IPS-NIHi11 (cell line): Measurements from ENCODE around the gene GPR39.

ENCODE experiments used
- DNase-seq: peaks from one replicate; pipeline ENCODE4 v3.0.0; 2012; ENCODE audit warnings: mixed read lengths, low spot score

Gene GPR39

DNA sequence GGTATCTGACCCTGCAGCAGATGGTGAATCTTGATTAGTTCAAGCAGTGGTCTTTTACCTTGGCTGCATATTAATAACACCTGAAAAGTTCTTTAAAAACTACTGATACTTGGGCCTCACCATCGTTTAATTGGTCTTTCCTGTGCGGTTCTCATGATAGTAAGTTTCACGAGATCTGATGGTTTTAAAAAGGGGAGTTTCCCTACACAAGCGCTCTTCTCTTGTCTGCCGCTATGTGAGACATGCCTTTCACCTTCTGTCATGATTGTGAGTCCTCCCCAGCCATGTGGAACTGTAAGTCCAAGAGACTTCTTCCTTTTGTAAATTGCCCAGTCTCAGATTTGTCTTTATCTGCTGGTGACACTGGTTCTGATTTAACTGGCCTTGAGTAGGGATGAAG is 151.1 kb downstream of the GPR39 start:
- DNase-seq: no peak

DNA sequence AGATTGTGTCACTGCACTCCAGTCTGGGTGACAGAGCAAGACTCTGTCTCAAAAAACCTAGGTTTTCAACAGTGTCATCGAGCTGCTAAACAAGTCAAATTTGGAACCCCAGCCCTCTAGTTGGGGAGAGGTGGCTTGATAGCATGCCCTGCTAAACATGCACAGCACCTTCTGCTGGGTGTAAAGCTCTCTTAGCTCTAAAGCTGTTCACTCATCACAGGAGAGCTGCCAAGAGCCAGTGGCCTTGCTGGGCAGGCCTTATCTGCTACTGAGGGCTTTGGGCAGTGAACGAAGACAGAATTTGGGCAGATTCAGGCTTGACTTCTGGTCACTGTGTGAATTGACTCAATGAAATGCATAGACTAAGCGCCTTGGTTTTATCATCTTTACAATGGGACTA is 152.1 kb downstream of the GPR39 start:
- no peak for DNase-seq

DNA sequence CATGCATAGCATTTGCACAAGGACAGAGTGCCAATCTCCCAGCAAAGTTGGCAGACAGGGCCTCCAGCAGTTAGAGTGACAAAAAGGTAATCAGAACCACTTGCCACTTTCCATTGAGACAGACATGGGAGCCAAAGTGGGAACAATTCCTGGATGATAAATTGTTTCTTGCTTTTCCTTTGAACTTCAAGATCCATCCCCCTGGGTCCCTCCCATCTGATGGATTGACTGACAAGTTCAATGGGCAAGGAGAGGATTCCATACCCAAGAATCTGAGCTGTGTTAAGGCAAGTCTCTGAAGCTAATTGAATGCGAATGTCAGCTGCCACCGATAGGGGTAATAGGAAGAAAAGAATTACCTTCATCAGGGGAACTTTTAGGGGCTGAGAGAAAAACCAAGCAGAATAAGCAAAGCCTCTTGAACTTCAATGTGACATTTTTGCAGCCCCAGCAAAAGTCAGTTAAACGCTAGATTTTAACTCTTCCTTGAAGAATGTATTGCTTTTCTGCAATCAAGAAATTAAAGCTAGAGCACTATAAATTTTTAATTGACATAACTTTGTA is 156.9 kb downstream of the GPR39 start:
- DNase-seq: no peak

DNA sequence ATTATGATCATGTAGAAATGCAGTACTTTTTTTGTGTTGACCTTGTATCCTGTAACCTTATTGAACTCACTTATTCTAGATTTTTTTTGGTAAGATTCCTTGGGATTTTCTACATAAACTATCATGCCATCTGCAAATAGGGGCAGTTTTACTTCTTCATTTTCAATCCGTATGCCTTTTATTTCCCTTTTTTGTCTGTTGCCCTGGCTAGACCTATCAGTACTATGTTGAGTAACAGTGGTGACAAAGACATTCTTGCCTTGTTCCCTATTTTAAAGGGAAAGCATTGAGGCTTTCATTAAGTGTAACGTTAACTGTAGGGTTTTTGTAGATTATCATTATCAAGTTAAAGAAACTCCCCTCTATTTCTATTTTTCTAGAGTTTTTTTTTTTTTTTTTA is 161.1 kb downstream of the GPR39 start:
- DNase-seq: no peak

DNA sequence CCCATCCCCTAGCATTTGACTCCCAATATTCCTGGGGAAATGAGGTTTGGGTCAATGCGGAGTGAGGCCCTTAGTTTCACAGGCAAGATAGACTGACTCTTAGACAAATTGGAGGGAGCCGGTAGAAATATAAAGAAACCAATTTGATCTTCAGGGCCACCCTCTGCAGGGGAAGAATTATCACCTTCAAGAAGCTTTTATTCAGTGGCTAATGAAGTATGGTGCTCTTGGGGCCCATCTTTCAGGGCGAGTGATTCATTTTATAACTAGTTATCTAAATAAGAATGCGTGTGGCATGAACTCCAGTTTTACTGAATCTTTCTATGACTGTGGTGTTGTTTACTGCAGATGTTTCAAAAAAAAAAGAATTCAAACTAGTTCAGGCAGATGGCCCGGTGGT is 165.0 kb downstream of the GPR39 start:
- DNase-seq: no peak

DNA sequence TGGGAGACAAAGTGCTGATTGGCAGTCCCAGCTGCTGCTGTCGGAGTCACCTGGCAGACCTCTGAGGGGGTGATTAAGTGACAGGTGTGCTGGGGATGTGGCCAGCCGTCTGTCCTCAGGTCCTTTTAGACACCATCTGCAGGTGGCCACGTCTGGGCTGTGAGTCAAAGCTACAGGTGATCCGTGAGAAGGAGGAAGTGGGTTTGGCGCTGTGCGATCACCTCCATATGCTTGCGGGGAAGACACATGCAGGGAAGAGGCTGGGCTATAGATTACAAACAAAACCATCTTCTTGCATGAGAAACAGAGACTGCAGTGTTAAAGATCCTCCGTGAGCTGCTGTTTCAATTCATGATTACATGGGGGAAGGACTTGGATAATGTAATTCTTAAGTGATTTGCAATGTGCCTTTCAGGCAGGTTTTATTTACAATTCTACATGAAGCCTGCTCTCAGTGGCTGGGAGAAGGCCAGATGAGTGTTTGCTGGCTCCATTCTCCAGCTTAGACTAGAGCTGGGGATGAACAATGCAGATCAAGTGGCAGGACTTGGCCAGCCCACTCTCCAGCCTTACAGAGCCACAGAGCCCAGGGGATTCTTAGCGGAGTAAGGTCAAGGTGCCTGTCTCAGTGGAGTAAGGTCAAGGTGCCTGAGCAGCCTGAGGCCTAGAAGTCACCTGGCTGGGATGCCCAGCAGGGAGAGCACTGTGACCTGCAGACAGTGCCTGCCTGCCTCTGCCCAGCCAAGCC is 165.6 kb downstream of the GPR39 start:
- DNase-seq: no peak

DNA sequence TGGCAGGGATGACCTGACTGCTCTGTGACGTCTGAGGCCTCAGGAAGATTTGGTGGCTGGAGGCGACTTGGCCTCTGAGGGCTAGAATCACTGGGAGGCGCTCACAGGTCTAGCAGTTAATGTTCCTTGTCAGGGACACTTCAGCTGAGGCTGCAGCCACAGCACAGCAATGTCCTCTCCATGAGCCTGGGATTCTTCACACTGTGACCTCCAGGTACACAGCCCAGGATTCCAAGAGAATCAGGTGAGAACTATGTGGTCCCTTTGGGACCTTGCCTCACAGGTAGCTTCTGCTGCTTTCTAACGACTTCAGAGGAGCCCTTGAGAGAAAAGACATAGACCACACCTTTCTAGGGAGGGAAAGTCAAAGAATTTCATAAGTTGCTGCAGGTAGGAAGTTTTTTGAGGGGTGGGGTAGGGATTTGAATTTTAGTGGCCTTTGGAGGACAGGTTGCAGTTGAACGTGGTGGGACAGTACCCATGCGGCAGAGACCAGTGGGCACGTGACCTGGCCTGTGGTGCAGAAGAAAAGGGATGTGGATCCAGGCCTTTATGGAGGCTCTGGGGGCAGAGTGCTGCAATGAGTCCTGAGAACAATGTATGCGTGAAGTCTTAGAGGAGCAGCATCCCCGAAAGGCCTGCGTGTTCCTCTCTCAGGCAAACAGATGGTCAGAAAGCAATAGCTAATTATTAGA is 167.2 kb downstream of the GPR39 start:
- DNase-seq: no peak

DNA sequence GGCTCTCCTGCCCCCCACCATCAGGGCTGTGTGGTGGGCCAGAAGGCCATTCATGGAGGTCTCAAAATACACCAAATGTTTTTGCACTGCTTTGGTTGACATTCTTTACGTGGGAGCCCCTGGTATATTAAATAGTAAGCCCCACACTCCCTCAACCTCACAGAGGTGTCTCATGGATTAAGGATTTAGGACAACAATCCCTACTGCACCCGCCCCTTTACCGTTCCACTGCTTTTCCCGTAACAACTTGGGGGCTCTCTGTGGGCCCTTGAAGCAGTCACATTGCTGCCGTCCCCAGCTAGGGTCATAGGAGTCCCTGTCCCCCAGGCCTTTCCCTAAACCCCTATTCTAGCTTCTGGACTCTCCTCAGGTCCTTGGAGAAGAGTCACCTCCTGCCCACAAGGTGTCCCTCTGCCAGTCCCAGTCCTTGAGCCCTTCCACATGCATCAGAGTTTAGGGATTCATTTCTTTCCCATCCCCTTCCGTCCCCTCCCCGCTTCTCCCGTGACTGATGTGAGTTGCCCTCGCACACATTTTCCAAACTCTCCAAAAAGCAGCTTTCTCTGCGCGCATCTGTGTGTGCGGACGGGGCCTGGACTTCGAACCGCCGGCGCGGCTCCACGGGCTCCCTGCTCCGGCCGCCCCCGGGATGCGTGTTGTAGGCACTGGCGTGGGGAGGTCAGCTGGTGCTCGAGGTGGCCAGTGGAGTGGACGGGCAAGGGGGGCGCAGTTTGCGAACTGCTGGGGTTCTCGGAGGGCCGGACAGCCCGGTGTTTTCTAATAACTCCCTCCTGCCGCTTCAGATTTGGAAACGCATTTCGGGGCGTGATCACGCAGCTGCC is 168.6 kb downstream of the GPR39 start:
- no peak for DNase-seq

DNA sequence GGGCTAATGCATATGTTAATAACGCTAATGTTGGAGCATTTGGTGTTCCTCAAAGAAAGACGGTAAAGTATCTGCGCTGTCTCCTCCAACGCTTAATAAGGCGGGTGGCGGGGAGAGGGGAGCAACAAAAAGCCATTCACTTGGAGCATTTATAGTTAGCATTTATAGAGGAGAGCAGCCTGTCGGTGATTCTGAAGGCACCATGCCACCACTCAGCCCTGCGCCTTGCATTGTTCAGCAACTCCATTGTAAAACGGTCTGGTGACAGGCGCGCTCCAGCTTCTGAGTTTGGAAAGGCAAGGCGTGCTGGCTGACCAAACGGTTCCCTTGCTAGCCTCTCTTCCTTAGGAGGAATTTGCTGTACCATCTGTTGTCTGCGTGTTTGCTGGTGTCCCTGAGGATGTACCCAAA is 169.5 kb downstream of the GPR39 start:
- DNase-seq: no peak

DNA sequence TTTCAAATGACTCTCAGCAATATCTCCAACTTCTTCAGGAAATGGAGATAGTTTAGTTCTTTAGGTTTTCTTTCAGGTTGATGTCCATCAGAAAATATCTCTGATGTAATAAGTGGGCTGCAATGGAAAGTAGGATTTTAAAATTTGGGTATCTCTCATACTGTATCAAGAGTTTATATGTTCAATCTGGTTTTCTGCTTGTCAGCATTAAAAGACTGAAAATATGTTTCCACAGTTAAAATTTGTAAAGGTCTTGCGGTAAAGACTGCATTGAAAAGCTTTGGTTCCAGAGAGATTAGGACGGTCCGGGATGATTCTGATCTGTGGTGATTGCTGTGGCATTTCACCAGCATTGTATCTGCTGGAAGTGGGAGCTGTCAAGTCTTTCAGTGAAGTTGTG is 170.2 kb downstream of the GPR39 start:
- DNase-seq: no peak

DNA sequence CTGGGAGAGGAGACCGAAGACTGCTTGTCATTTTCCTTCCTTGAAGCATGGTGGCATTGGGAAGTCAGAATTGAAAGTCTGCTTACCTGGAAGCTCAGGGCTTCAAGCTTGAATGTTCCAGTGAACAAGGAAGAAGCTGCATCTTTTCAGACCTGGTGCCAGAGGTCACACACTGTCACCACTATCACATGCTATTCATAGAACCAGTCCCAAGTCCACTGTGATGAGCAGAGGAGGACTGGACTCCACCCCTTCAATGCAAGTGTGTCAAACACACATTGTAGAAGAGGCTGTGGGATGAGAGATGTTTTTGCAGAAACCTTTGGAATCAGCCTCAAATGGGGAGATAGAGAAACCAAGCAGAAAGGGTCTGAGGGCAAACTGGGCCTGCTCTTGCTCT is 172.0 kb downstream of the GPR39 start:
- DNase-seq: no peak

DNA sequence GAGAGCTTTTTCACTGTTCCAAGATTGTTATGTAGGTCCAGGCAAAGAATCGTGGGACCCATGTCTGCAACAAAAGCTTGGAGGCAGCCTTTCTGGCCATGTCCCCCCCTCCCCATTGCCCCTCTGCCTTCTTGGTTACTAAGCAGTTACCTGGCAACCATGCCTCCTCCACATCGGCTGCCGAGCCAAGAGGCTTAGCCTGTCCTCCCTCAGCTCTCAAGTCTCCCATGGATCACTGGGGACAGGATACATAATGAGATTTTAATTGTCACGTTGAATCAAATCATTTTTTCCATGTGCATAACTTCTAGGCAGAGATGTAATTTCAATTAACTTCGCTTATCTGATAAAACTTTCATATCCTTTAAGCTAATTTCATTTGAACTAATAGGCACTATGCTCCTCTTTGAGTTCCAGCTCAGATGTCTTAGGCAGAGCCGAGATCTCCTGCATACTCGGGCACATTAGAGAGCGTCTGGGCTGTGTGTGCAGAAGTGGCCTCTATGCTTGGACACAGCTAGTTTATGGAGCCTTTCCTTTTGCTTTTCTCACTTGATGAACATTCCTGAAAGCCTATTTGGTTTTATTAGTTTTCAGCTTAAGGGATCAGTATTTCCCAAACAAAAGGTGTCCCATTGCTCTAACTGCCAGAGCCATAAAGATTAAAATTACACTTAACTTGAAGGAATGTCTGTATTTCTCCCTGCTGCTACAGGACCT is 172.7 kb downstream of the GPR39 start:
- DNase-seq: no peak

DNA sequence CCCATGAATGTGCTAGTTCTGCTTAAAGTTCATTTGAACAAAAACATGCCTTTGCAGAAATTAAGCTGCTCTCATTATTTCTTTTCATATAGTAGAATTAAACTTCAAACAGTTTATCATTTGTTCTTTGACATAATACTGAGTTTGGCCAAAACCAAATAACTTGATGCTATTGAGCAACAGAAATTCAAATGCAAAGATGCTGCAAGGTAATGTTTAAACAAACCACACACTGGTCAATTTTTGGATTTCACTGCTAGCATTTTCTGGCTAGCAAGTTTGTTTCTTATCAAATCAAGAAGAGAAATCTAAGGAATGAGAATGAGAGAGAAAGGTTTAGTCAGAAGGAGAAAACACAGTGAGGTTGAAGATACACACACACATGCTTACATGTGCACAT is 173.4 kb downstream of the GPR39 start:
- no peak for DNase-seq

DNA sequence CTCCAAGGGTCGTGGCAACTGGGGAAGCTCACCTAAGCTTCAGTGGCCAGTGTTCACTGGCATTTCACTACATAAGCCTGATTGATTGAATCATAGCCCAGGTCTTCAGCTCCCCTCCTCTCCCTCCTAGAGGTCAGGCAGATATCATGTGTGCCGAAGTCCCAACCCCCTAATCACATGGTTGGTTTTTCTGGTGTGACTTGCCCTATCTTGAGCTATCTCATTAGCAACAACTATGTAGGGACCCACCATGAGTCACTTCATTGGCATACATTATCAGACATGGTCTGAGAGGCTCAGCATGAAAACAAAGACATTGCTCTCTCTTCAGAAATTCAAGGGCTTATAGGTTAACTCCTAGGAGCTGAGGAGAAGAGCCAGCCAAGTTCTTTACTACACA is 176.6 kb downstream of the GPR39 start:
- no peak for DNase-seq

DNA sequence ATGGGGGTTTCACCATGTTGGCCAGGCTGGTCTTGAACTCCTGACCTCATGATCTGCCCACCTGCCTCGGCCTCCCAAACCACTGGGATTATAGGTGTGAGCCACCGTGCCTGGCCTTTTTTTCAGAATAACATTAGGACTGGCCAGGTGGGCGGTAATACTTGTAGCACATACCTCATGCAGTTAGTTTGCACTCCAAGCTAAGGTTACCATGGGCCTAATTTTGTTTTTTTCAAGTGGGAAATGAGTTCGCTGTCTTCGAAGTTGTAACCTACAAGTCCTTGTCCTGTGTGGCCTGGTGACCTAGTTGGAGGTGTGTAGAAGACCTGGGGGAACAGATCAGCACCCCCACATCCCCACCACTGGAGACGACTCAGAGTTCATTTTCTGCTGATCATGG is 178.6 kb downstream of the GPR39 start:
- DNase-seq: no peak

DNA sequence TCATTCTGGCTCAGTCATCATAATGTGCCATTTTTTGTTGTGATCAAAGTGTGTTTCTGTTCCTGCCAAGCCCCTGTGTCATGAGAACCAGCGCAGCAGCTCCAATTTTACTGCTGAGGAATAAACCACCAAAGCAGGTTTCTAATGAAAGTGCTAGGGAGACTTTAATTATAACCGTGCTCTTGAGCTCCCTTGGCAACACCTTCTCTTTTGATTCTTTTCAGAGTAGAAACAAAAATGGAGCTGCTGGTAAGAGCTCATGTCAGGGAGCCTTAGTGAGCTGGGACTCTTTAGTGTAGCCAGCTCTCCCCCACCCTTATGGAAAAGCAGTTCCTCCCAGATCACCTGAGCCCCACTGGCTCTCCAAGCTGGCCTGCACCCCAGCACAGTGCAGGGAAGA is 179.1 kb downstream of the GPR39 start:
- no peak for DNase-seq

DNA sequence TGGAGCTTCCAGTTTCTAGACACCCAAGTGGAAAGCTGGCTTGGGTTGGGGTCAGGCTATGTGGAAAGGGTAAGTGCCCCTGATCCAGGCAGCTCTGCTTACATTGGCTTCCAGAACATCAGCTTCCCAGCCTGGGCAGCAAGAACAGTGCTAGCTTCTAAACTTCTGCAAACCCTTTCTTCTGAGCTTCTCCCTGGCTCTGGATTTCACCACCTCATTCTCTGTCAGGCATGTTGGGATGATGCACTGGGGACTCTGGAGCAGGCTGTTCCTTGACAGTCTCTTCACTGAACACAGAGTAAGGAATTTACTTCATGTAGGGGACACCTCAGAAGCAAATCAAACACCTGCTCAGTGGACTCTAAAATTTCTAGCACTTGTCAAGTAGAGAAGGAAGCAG is 180.6 kb downstream of the GPR39 start:
- DNase-seq: no peak

DNA sequence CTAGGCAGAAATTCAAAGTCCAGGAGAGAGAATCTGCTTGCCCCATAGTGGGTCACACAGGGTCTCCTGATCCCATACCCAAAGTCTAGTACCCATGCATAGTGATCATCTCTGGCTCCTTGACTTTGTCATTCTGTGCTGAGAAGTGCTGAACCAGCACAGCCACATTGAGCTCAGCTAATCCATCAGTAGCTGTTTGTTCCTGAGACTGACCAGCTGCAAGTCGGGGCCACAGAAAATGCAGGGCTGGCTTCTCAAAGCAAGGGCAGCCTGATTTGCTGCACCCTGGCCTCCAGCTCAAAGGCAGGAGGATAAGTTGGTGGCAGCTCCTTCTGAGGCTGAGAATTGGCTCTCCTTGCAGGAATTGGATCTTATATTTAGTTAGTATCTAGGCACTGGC is 181.2 kb downstream of the GPR39 start:
- no peak for DNase-seq

DNA sequence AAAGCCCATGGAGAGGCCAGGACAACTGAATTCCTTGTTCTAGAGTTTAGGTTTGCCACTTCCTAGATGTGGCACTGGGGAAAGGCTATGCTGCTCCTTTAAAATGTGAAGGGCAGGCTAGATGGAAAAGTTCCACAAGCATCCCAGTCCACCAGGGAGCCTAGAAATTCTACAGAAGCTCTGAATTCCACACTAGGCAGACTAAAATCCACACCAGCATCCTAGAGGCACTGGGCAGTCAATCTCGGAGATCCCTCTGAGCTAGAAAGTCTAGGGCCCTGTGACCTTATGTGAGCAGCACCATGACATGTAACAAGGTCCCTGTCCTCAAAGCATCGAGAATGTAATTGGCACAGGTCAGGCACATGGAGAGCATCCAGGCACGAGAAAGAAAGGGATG is 181.9 kb downstream of the GPR39 start:
- DNase-seq: no peak

DNA sequence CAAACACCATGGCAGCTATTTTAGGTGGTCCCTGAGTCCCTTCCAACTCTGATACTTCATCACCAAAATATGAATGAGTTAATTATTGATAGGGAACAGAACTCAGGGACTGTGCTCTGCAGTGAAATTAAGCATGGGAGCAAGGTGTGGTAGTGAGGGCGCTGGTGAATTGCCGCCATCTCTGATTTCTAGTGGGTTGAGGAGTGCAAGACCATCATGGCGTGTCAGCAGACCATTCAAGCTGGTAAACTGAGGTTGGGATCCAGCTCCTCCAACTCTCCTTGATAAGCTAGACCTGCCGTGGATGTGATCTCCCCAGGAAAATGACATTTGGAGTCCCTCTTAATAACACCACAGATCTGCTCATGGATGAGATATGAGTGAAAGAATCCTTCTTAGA is 183.0 kb downstream of the GPR39 start:
- no peak for DNase-seq

DNA sequence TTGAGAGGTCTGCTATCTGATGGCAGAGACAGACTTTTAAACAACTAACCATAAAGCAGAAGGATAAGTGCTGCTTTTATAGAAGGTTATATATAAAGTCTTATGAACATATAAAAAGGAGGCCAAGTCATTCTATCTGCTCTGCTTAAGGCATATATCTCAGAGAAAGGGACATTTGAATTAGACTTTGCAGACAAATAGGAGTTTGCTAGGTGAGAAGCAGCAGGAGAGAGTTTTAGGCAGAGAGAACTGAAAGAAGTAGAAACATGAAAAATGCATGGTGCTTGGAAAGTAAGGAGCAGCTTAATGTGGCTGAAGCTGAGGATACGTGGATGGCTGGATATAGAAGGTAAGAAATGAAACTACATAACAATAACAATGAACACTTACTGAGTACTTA is 188.0 kb downstream of the GPR39 start:
- no peak for DNase-seq
